Measurements from ENCODE around the gene METTL25B. TPM values are rescaled to one million over a fixed set of nuclear protein-coding genes. Genes with fewer than 3 reads are reported as not detected.
"Not testable (repeated sequence)": the region's sequence is repeated elsewhere in the genome, so short reads cannot be mapped to it uniquely, and the experiment has no call there.

The METTL25B gene
- polyA plus RNA-seq, 4 donors, result 29.3 to 49.2 (median 31.7) TPM

- DNase-seq (ENCODE audit: low read depth in 4 of 4, low spot score in 3 of 4), result peak in 1 of 4 donors; percentile 87
Observed at GRCh38 chr1:156746728-156747631, 18.7 kb downstream of the METTL25B start.

DNA sequence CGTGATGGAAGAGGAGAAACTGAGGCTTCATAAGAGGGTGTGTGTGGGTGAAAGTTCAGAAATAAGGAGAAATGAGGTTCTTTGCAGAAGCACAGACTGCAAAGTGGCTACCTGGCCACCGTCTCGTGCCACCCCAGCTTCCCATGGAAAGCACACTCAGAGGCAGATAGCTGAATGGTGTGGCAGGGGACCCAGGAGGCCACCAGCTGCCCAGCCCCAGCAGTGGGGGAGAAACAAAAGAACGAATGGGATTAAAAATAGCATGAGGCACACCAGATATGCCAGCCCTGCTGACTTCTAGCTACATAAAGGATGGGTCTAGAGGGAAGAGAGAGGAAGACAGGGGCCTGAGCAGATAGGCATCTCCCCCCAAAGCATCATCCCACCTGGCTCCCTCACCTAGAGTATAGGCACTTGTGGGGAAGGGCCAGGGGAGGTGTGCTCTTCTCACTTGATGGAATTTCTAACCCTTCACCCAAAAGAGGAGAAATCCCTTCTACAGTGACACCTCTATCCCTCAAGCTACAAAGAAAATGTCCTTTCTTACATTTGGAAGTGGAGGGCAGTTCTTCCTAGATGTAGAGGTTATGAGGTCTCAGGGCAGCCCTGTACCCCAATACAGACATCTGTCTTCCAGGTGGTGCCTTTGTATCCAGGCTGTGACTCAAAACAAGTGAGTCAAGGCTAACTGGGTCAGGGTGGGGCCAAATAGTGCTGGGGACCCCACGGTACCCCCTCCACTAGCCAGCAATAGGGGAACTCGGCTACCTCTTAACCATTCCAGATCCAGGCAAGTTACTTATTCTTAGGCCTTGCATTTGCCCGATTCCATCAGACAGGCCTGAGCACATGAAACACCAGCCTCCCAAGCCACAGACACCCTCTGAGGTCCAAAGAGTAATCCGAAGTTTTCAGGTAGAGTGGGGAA, 19.7 kb downstream of the METTL25B start:
- no peak for DNase-seq (ENCODE audit: low read depth in 4 of 4, low spot score in 3 of 4)

- no peak for DNase-seq (ENCODE audit: low read depth in 4 of 4, low spot score in 3 of 4)
Observed at GRCh38 chr1:156748670-156749418, 20.6 kb downstream of the METTL25B start.

GRCh38 chr1:156749419-156750118, 21.3 kb downstream of the METTL25B start:
- no peak for DNase-seq (ENCODE audit: low read depth in 4 of 4, low spot score in 3 of 4)

- DNase-seq (ENCODE audit: low read depth in 4 of 4, low spot score in 3 of 4), result no peak
Observed at GRCh38 chr1:156750191-156750672, 22.0 kb downstream of the METTL25B start.

GRCh38 chr1:156750711-156751450, 22.6 kb downstream of the METTL25B start:
- no peak for DNase-seq (ENCODE audit: low read depth in 4 of 4, low spot score in 3 of 4)

GRCh38 chr1:156751451-156751756, 23.1 kb downstream of the METTL25B start, which contains the start of gene HDGF:
Gene HDGF (minus strand): TSS chr1:156751675. CDS start chr1:156751429, 246 bp downstream.
- no peak for DNase-seq (ENCODE audit: low read depth in 4 of 4, low spot score in 3 of 4)

DNA sequence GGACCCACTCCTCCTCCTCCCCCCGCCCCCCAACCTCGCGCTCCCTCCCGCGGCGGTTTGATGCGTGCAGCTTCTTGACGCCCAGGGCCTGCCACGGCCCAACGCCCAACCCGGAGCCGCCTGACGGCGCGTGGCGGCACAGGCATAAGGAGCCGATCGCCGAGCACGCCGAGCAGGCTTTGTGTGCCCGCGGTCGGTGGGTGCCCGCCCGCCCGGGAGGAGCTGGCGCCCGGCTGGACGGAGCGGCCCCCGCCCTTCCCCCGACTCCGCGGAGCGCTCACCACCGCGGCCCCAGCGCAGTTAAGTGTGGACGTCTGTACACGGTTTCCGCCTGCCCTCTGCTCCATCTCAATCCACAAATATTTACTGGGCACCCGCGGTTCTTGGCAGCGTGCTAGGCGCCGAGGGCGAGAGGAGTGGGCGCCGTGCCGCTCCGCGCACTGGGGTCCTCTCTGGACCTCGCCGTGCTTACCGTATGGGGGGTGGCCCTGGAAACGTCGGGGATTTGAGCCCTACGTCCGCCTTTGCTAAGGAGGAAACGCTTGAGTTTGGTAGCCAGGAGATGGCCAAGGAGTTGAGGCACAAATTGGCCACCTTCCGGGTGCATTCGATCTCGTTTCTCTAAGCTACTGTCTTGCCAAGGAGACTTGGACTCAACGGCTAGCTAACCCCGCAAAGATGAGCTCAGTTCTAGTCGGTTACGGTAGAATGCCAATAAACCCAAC, 23.6 kb downstream of the METTL25B start:
- DNase-seq (ENCODE audit: low read depth in 4 of 4, low spot score in 3 of 4), result peak; percentile 87 to 92 (median 90)

DNA sequence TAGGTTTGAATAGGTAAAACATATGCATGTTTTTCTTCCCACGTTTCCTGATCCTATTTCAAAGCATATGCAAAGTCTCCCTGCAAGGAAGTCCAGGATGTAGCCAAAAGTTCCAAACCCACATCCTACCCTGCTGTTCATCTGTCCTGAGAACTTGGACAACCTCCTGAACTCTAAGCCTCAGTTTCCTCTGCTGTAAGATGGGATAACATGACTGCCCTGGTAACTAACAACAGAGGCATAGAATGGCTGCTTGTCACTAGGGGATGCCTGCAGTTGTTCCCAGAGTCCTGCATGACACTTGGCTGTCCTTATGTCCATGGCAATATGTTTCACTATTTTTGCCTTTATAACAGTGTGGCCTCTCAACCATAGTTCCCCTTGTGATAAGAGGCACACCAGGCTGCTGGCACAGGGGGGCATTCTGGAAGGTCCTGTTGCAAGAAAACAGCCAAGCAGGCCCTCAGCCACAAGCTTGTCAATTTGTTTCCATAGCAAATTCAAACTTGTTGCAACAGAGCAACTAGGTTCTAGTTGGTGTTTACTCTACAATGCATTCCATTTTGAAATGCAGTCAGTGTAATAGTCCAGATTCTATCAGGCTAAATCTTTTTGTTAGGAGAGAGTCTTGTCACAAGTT, 24.7 kb downstream of the METTL25B start:
- no peak for DNase-seq (ENCODE audit: low read depth in 4 of 4, low spot score in 3 of 4)

DNA sequence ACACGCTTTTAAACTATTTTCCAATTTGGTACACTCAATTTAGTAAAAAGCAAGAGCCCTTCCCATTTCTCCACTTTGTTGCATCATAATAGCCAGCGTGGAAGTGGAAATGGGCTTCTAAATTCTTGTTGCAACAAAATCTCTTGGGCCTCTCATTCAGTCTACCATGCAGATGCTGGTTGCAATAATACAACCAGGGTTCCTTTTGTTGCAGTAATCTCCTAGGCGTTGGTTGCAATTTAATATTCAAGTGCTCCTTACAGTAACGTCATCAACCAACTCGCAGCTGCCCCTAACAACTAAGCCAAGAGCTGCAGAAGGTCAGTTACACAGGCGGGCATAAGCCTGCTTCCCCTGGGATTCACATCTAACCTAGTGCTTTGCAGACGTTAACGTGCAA, 25.9 kb downstream of the METTL25B start:
- DNase-seq (ENCODE audit: low read depth in 4 of 4, low spot score in 3 of 4), result no peak

DNA sequence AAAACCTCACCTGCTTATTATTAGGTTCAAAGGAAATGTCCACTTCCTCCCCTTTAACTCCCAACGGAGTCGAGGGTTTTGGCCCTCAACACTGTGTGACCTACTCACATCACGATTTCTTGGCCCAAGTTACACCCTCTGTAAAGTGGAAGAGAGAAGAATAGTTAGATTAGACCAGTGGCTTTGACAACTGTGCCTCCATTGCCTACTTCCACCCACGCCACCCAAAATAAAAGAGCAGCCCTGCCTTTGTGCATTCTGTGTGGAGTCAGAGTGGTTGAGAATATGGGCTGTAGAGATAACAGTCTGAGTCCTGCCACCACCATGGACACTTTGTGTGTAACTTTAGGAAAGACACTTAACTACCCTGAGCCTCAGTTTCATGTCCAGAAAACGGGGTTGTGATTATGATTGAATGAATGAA, 27.3 kb downstream of the METTL25B start:
- DNase-seq (ENCODE audit: low read depth in 4 of 4, low spot score in 3 of 4), result no peak

- no peak for DNase-seq (ENCODE audit: low read depth in 4 of 4, low spot score in 3 of 4)
Observed at GRCh38 chr1:156756355-156756754, 28.1 kb downstream of the METTL25B start.

DNA sequence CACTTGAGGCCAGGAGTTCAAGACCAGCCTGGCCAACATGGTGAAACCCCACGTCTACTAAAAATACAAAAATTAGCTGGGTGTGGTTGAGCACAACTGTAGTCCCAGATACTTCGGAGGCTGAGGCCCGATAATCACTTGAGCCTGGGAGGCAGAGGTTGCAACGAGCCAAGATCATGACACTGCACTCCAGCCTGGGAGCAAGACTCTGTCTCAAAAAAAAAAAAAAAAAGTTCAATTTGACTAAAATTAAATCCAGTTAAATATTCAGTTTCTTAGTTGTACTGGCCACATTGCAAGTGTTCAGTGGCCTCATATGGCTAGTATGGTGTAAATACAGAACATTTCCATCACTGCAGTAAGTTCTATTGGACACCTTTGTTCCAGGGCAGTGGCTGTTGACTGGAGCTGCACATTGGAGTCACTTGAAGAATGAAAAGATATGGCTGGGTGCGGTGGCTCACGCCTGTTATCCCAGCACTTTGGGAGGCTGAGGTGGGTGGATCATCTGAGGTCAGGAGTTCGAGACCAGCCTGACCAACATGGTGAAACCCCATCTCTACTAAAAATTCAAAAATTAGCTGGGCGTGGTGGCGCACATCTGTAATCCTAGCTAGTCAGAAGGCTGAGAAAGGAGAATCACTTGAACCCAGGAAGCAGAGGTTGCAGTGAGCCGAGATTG, 29.4 kb downstream of the METTL25B start:
- not testable (repeated sequence) for DNase-seq (ENCODE audit: low read depth in 4 of 4, low spot score in 3 of 4)

- no peak for DNase-seq (ENCODE audit: low read depth in 4 of 4, low spot score in 3 of 4)
Observed at GRCh38 chr1:156760092-156760795, 32.0 kb downstream of the METTL25B start.

DNA sequence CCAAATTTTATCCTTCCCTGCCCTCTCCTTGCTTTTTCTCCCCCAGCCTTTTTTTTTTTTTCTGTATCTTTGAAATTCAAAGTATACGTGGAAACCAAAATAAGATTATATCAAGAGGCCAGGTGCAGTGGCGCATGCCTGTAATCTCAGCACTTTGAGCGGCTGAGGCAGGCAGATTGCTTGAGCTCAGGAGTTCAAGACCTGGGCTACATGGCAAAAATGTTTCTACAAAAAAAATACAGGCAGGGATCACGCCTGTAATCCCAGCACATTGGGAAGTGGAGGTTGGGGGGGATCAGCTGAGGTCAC, 32.5 kb downstream of the METTL25B start:
- no peak for DNase-seq (ENCODE audit: low read depth in 4 of 4, low spot score in 3 of 4)

DNA sequence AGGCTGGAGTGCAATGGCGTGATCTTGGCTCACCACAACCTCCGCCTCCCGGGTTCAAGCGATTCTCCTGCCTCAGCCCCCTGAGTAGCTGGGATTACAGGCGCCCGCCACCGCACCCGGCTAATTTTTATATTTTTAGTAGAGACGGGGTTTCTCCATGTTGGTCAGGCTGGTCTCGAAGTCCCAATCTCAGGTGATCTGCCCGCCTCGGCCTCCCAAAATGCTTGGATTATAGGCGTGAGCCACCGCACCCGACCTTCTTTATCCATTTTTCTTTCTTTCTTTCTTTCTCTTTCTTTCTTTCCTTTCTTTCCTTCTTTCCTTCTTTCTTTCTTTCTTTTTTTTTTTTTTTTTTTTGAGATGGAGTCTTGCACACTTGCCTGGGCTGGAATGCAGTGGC, 36.9 kb downstream of the METTL25B start:
- not testable (repeated sequence) for DNase-seq (ENCODE audit: low read depth in 4 of 4, low spot score in 3 of 4)

DNA sequence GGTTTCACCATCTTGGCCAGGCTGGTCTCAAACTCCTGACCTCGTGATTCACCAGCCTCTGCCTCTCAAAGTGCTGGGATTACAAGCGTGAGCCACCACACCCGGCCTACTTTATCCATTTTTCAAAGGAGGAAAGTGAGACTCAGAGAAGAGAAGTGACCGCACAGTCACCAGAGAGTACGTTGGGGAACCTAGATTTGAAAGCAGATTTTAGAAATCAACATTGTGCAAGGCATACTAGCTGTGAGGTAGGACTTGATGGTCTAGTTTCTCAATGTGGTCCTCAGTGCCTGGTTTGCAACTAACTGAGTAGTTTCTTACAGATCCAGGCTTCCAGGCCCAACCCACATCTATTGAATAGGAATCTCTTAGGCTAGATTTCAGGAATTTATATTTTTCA, 37.4 kb downstream of the METTL25B start:
- no peak for DNase-seq (ENCODE audit: low read depth in 4 of 4, low spot score in 3 of 4)

Measured in left renal pelvis (tissue), 4 donors.